ENCODE measurements around the gene THUMPD1.
"Not testable (repeated sequence)": the region's sequence is repeated elsewhere in the genome, so short reads cannot be mapped to it uniquely, and the experiment has no call there.

- TF ChIP-seq YY1 (IDR thresholded peaks at IDR 0.05; ENCODE audit: insufficient read depth, insufficient read length); ZNF274 (IDR thresholded peaks at IDR 0.05; ENCODE audit: low read depth, low read length): not testable (repeated sequence)
Measured at GRCh38 chr16:20755799-20756198, 14.2 kb upstream of the THUMPD1 start.
